NCI-H2196 treated with DMSO at 0.1 percent for 48 hours (cell line): Measurements from ENCODE around the gene S100A10.

Source experiments
- DNase-seq: peaks from one replicate; lab custom pipeline; 2025; ENCODE audit not compliant: unreplicated experiment; lab: John Stamatoyannopoulos, UW

Gene S100A10

GRCh38 chr1:151966061-151966460 lies 27.6 kb downstream of the S100A10 start:
- DNase-seq: no peak

DNA sequence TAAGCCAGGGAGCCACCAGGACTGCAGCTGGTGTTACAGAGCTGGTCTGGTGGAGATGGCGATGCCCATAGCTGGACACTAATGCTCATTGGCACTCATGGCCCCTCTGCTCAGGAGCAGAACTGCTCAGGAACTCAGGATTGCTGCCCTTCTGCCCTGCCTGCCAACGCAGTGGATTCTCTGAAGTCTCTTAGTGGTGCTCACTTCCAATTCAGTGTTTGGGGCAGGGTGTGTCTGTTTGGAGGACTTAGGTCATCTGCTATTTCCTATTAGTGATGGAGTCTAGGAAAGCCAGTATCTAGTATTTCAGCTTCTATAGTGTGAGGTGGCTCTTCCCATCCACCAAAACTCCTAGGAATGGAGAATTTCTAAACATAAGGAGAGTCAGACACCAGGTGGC lies 29.1 kb downstream of the S100A10 start:
- no peak for DNase-seq

DNA sequence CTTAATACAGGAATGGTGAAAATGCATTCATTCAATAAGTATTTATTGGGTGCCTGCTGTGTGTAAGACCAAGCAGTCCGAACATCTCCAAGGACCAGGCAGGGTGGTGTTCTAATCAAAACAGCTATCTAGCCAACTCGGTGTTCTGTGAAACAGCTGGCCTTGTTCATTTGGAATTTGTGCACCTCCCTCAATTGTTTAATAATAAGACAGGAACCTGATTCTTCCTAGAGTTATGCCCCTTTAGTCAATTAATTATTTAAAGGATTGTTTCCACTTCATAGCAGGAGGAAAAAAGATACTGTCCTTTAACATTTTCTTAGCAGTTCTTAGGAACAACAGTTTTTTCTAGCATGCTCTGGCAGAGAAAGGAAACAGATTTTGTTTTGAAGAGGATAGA lies 30.4 kb downstream of the S100A10 start:
- no peak for DNase-seq

- no peak for DNase-seq
Observed at GRCh38 chr1:151961833-151962232, 31.8 kb downstream of the S100A10 start.

DNA sequence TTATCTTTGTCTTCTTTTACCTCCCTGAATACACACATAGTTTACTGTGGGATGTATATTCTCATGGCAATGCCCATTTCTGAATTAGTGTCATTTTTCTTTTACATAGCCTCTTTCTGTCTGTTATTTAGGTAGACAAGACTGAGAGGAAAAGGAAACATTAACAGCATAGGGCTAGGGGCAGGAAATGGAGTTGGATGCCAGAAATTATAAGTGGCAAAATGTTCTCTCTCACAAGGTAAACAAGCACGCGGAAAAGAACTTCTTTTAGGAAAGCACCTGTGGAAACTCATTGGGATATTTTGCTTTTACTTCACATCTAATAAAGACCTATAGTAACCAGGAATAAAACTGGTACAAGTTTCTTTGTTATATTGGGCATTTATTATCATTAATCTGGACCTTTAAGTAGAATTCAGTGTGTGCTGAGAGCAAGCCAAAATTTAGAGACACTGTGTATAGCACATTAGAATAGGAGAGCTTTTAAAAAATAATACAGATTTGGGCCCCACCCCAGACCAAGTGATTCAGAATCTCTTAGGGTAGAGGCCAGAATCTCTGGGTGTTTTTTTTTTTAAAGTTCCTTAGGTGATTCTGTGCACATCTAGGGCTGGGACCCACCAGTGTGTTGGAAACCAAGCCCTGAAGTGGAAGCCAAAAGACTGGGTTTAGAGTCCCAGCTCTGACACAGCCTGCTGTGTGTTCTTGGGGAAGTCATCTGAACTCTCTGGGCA lies 32.7 kb downstream of the S100A10 start:
- no peak for DNase-seq

- DNase-seq: no peak
Observed at GRCh38 chr1:151958959-151959358, 34.7 kb downstream of the S100A10 start.

DNA sequence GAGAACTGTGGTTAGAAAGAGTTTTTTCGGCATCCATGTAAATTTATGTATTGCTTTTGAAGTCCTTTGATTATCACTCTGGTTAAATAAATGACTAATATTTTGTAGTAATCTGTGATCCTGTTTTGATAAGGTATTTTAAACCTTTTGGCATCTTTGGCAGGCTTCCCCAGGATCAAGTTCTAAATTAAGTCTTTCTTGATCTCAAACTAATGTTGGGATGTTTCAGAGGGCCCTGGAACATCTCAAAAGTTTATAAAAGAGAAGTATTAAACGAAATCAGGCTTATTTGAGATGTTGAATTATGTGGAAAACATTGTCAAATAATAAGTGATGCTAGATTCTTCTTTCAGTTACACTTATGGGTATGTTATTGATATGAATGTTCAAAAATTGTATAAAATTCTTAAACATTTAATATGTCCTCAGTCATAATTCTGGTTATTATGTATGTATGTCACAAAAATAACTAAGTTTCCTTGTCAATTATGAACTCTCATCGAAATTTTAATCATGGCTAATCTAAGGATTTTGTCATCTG lies 36.6 kb downstream of the S100A10 start:
- no peak for DNase-seq

GRCh38 chr1:151953409-151954094 lies 40.1 kb downstream of the S100A10 start:
- no peak for DNase-seq

- DNase-seq: no peak
Observed at GRCh38 chr1:151952811-151953210, 40.8 kb downstream of the S100A10 start.

GRCh38 chr1:151949371-151950193 lies 44.1 kb downstream of the S100A10 start:
- DNase-seq: no peak

GRCh38 chr1:151948506-151948905 lies 45.2 kb downstream of the S100A10 start:
- DNase-seq: no peak

DNA sequence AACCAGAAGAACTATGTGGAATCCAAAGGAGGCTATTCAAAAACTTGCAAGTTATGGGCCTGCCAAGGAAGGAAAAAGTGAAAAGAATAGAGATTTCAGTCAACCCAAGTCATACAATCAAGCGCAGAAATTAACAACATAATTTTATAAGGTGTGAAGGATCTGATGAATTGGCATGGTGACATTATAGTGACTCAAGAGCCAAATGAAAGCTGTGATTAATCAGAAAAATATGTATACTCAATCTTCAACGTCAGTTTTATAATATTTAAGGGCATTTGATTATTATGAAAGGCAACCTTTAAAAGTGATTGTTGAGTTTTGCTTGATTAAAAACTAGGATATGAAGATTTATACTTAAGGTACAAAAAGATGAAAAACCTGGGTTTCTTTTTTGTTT lies 46.5 kb downstream of the S100A10 start:
- DNase-seq: no peak

DNA sequence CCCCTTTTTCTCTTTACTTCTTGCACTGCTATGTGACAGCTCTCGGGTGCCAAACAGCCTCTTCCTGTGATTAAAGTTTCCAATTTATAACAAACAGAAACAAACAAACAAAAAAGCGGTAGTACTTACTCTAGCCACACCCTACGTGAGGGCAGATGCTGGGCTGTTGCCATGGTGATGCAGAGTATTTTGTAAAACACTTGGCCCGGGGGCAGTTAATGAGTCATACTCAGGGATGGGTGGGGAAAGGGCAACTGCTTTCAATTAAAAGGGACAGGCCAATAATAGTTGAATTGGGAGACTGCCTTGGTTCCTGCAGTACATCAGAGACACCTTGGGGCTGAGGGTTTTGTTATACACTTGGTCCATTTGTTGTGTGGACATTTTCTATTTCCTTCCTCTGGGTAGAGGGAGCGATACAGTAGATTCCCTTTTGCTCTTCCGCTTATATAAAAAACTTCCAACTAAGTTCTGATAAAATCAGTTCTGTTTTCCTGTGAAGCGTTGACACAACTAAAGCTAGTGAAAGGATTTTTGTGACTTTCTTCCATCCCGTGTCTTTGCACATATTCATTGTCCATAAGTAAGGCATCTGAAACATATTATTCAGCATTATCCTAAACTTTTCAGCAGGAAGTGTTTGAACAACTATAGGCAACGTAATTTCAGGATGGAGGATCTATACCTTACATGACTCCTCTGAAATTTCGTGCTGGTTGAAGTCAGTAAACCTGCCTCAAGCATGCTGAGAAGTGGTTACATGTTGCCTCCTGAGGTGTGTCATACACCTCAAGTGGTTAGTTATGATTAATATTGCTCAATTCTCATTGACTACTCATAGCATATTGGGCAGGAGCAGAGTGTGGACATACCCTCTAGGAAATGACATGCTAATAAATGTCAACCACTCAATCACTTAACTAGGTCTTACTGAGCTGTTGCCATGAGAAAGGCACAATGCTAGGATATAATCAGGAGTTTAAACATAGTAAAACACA lies 47.6 kb downstream of the S100A10 start:
- peak; percentile 76 for DNase-seq

GRCh38 chr1:151944857-151945575 lies 48.6 kb downstream of the S100A10 start:
- no peak for DNase-seq

- DNase-seq: peak; percentile 31
Observed at GRCh38 chr1:151944126-151944856, 49.4 kb downstream of the S100A10 start.

GRCh38 chr1:151943591-151943990 lies 50.1 kb downstream of the S100A10 start:
- no peak for DNase-seq

- no peak for DNase-seq
Observed at GRCh38 chr1:151942882-151943281, 50.8 kb downstream of the S100A10 start.

GRCh38 chr1:151940541-151940940 lies 53.1 kb downstream of the S100A10 start:
- no peak for DNase-seq

DNA sequence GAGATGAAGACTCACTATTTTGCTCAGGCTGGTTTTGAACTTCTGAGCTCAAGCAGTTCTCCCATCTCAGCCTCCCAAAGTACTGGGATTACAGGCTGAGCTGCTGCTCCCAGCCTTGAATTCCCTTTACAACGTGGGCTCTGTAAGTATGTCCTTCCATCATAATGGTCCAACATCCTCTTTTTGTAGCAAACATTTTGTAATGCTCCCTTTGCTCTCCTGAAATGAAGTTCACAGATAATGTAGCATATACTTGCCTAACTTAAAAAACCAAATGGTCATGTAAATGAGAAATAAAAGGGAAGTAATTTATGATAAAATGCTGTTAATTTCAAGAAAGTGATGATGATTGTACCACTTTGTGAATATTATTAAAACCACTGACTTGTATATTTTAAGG lies 53.9 kb downstream of the S100A10 start:
- no peak for DNase-seq
